Esophagus muscularis mucosa (tissue), 4 donors: ENCODE data around the gene MPP2.

Experiments used
- CTCF ChIP-seq, 3 experiments: fragments of 200-600 bp in 2 of 3; fragments of 450-650 bp in 1 of 3; sonication (generic) in 2 of 3; IDR thresholded peaks; one replicate each; pipeline ENCODE4 v1.5.1; 2017 to 2019; ENCODE audit warnings: antibody characterized with exemption in 3 of 3, mild to moderate bottlenecking in 2 of 3, moderate library complexity in 1 of 3
- EP300 ChIP-seq: sonication (generic); formaldehyde crosslinking; IDR thresholded peaks from one replicate; pipeline ENCODE4 v1.6.1; 2017; ENCODE audit warnings: antibody characterized with exemption
- POLR2A ChIP-seq: fragments of 450-650 bp; IDR thresholded peaks from one replicate; pipeline ENCODE4 v1.6.1; 2017; ENCODE audit warnings: antibody characterized with exemption, moderate library complexity, mild to moderate bottlenecking, low read depth

DNA sequence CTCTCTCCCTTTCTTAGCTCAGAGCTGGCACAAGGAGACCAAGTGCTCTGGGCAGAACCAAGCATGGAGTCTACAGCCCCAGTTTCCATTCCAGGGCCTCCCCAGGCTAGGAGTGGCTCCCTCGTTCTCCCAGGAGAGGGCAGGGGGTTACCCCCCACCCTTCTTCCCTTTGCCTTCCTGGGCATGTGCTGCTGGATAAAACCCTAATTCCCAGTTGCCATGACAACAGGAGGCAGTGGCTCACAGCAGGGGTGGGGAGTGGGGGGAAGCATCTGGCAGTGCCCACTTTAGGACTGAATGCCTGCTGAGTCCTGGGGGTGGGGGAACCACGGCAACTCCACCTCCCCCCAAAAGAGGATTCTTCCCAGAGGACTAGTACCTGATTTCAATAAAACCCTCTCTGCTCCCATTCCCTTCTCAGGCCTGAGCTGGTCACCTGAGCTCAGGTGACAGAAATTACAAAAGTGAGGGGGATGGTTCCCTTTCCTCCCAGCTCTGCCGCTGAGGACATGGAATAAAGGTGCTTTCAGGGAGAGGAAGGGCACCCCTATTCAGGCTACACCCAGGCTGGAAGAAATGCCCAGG, 1.8 kb downstream of the MPP2 start:
- no peak for TF ChIP-seq CTCF (IDR thresholded peaks at IDR 0.05)
- no peak for TF ChIP-seq POLR2A
- no peak for TF ChIP-seq EP300
